ENCODE measurements around the gene LEFTY1. TPM values are rescaled to one million over a fixed set of nuclear protein-coding genes. Genes with fewer than 3 reads are reported as not detected.

Gene LEFTY1
- total RNA-seq, 1 experiment from 2014 or later: 0.64 TPM

DNA sequence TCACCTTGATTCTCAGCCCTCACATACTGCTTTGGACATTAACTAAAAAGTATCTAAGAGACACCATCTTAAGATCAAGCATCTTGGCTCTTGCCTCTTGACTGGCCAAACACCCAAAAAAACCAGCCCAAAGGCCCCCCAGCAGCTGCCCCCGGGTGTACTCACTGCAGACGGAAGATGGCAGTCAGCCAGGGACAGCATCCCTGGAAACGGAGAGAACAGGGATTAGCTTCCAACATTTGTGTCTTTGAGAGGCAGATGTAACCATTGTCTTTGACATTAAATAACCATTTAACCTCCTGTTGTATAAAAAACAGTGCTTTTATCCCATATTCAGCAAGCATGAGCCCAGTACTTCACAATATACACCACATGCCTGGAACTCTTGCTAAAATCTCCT is 18.0 kb downstream of the LEFTY1 start:
- ChIA-PET CTCF (interaction anchor here (1.0 kb wide), 1 partner anchor 117 kb away, joined by 3 read pairs; no protein-coding TSS in a partner anchor), POLR2A (interaction anchor here (1.5 kb wide), 1 partner anchor 12 kb away, joined by 3 read pairs; the partner anchor contains the start of gene TMEM63A)

DNA sequence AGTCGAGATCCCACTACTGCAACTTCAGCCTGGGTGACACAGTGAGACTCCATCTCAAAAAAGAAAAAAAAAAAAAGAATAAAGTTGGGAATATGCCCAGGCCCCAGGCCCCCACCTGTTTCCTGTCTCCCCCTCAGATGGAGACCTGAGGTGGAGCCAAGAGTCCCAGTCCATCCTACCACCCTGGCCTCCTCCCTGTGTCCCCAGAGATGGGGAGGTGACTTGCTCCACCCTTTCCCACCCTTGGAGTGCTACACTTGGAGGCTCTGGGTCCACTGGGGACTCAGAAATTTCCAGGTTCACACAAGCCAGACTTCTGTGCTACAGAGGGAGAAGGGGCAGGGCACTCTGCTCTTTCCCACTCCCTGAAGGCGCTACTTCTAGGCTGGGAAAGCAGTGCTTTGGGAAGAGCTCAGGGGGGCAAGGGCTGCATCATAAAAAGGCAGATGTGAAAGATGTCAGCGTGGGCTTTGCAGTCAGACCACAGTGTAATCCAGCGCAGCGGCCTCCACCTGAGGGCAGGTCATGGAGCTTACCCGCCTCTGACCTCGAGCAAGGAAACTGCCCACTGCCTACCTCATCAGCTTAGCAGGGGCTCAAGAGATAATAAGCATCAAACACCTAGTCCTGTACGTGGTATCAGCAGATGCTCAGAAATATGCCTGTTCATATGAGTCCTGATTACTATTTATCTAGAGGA is 20.2 kb downstream of the LEFTY1 start:
- no TSS peak for BruUV-seq (replicated peaks)
- ChIA-PET RAD21 (ENCODE audit: low non-redundant PET in 1 of 2, low total read pairs in 2 of 2, uncharacterized antibody in 2 of 2, unreplicated experiment in 2 of 2) (no interaction called here), CTCF (no interaction called here), POLR2A (no interaction called here)
- no peak overlapping the region for H3K4me3 ChIP-seq (replicated peaks in 1 of 2; ENCODE audit: low read depth in 1 of 2, low read length in 2 of 2)
- H3K9me3 ChIP-seq (ENCODE audit: control insufficient read depth in 1 of 2, insufficient read depth in 1 of 2, low read depth in 1 of 2, low read length in 2 of 2): no peaks in the 10 kb centered on the region
- H3K4me2 ChIP-seq (ENCODE audit: low read length): no peak overlapping the region
- no peaks in the 10 kb centered on the region; the same call in 1 of the 2 replicates for H4K20me1 ChIP-seq (ENCODE audit: insufficient read depth)
- peaks cover 29 to 43% of the 10 kb centered on the region in 2 experiments for H3K4me1 ChIP-seq (ENCODE audit: control insufficient read depth in 1 of 2, insufficient read depth in 2 of 2, low read length in 2 of 2)
- no peak overlapping the region for H3K9ac ChIP-seq (ENCODE audit: low read length)
- no peaks in the 10 kb centered on the region for H3K79me2 ChIP-seq (ENCODE audit: insufficient read depth, low read length)
- no peak overlapping the region for H2AFZ ChIP-seq (ENCODE audit: low read depth, low read length, poor library complexity, severe bottlenecking)
- H3K27me3 ChIP-seq (ENCODE audit: insufficient read depth, low read length): no peaks in the 10 kb centered on the region
- peaks cover 5 to 10% of the 10 kb centered on the region in 2 experiments; a peak in 2 of 4 replicates for H3K36me3 ChIP-seq (ENCODE audit: control insufficient read depth in 1 of 2, insufficient read depth in 2 of 2, low read length in 2 of 2)
- DNase-seq (ENCODE audit: low read depth, low spot score): no peak
- H3K27ac ChIP-seq (ENCODE audit: low read depth, low read length): no peak overlapping the region
- intact Hi-C loops (cut with micrococcal nuclease): no loop called here
- H3K9me2 ChIP-seq (ENCODE audit: insufficient read depth): no peaks in the 10 kb centered on the region
- ATAC-seq: no peak
- TF ChIP-seq ZFX (IDR thresholded peaks at IDR 0.05): no peak
- TF ChIP-seq, protein P1, sequence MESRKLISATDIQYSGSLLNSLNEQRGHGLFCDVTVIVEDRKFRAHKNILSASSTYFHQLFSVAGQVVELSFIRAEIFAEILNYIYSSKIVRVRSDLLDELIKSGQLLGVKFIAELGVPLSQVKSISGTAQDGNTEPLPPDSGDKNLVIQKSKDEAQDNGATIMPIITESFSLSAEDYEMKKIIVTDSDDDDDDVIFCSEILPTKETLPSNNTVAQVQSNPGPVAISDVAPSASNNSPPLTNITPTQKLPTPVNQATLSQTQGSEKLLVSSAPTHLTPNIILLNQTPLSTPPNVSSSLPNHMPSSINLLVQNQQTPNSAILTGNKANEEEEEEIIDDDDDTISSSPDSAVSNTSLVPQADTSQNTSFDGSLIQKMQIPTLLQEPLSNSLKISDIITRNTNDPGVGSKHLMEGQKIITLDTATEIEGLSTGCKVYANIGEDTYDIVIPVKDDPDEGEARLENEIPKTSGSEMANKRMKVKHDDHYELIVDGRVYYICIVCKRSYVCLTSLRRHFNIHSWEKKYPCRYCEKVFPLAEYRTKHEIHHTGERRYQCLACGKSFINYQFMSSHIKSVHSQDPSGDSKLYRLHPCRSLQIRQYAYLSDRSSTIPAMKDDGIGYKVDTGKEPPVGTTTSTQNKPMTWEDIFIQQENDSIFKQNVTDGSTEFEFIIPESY (IDR thresholded peaks at IDR 0.05; ENCODE audit: extremely low read depth, insufficient replicate concordance, low read length): no peak
- no peak for TF ChIP-seq CEBPB (IDR thresholded peaks at IDR 0.05; ENCODE audit: low read depth)
- TF ChIP-seq, protein P2, sequence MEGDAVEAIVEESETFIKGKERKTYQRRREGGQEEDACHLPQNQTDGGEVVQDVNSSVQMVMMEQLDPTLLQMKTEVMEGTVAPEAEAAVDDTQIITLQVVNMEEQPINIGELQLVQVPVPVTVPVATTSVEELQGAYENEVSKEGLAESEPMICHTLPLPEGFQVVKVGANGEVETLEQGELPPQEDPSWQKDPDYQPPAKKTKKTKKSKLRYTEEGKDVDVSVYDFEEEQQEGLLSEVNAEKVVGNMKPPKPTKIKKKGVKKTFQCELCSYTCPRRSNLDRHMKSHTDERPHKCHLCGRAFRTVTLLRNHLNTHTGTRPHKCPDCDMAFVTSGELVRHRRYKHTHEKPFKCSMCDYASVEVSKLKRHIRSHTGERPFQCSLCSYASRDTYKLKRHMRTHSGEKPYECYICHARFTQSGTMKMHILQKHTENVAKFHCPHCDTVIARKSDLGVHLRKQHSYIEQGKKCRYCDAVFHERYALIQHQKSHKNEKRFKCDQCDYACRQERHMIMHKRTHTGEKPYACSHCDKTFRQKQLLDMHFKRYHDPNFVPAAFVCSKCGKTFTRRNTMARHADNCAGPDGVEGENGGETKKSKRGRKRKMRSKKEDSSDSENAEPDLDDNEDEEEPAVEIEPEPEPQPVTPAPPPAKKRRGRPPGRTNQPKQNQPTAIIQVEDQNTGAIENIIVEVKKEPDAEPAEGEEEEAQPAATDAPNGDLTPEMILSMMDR (IDR thresholded peaks at IDR 0.05 in 2 of 3, conservative IDR thresholded peaks at IDR 0.05 in 1 of 3; ENCODE audit: borderline replicate concordance in 1 of 3, insufficient read depth in 1 of 3, low read depth in 2 of 3, low read length in 2 of 3): no peak
- no peak for TF ChIP-seq EGR1 (IDR thresholded peaks at IDR 0.05; ENCODE audit: low read depth)
- TF ChIP-seq, protein P3, sequence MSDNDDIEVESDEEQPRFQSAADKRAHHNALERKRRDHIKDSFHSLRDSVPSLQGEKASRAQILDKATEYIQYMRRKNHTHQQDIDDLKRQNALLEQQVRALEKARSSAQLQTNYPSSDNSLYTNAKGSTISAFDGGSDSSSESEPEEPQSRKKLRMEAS (IDR thresholded peaks at IDR 0.05): no peak
- TF ChIP-seq, protein P4, sequence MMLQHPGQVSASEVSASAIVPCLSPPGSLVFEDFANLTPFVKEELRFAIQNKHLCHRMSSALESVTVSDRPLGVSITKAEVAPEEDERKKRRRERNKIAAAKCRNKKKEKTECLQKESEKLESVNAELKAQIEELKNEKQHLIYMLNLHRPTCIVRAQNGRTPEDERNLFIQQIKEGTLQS (IDR thresholded peaks at IDR 0.05): no peak
- no peak for TF ChIP-seq YY1 (IDR thresholded peaks at IDR 0.05; ENCODE audit: extremely low read depth, insufficient replicate concordance, low read depth, low read length)
- TF ChIP-seq SRF (IDR thresholded peaks at IDR 0.05; ENCODE audit: low read depth): no peak
- TF ChIP-seq ZNF274 (IDR thresholded peaks at IDR 0.05; ENCODE audit: low read depth, low read length): no peak
- TF ChIP-seq CBX3 (IDR thresholded peaks at IDR 0.05; ENCODE audit: low read depth): no peak

More for the DNA sequence above, 18.0 kb downstream of the LEFTY1 start:
- Histone ChIP-seq H3K27ac (ENCODE audit: low read depth, low read length) (no peak overlapping the region), H3K9me3 (ENCODE audit: control insufficient read depth in 1 of 2, insufficient read depth in 1 of 2, low read depth in 1 of 2, low read length in 2 of 2) (no peaks in the 10 kb centered on the region), H3K9me2 (ENCODE audit: insufficient read depth) (no peaks in the 10 kb centered on the region), H4K20me1 (ENCODE audit: insufficient read depth) (no peaks in the 10 kb centered on the region), H3K27me3 (ENCODE audit: insufficient read depth, low read length) (no peaks in the 10 kb centered on the region), H3K4me2 (ENCODE audit: low read length) (no peak overlapping the region; the same call in 1 of the 2 replicates), H3K79me2 (ENCODE audit: insufficient read depth, low read length) (no peaks in the 10 kb centered on the region), H2AFZ (ENCODE audit: low read depth, low read length, poor library complexity, severe bottlenecking) (no peak overlapping the region), H3K9ac (ENCODE audit: low read length) (no peak overlapping the region), H3K4me3 (replicated peaks in 1 of 2; ENCODE audit: low read depth in 1 of 2, low read length in 2 of 2) (no peak overlapping the region), H3K4me1 (ENCODE audit: control insufficient read depth in 1 of 2, insufficient read depth in 2 of 2, low read length in 2 of 2) (peaks cover 38 to 55% of the 10 kb centered on the region in 2 experiments), H3K36me3 (ENCODE audit: control insufficient read depth in 1 of 2, insufficient read depth in 2 of 2, low read length in 2 of 2) (peaks cover 3 to 13% of the 10 kb centered on the region in 2 experiments; a peak in 2 of 4 replicates)
- BruUV-seq (replicated peaks): no TSS peak
- ATAC-seq (no peak), DNase-seq (ENCODE audit: low read depth, low spot score) (no peak)
- intact Hi-C loops (cut with micrococcal nuclease): no loop called here
- TF ChIP-seq YY1 (IDR thresholded peaks at IDR 0.05; ENCODE audit: extremely low read depth, insufficient replicate concordance, low read depth, low read length): no peak
- TF ChIP-seq RAD21 (IDR thresholded peaks at IDR 0.05; ENCODE audit: low read depth): no peak
- TF ChIP-seq, protein P4 (IDR thresholded peaks at IDR 0.05): no peak
- TF ChIP-seq TCF7L2 (IDR thresholded peaks at IDR 0.05; ENCODE audit: borderline replicate concordance, extremely low read depth, insufficient read depth, insufficient read length): no peak
- TF ChIP-seq ZNF274 (IDR thresholded peaks at IDR 0.05; ENCODE audit: low read depth, low read length): no peak
- no peak for TF ChIP-seq JUND (IDR thresholded peaks at IDR 0.05)
- TF ChIP-seq SP1 (IDR thresholded peaks at IDR 0.05; ENCODE audit: low read depth): no peak
- RAD21 ChIA-PET (ENCODE audit: low non-redundant PET in 1 of 2, low total read pairs in 2 of 2, uncharacterized antibody in 2 of 2, unreplicated experiment in 2 of 2): no interaction called here

Data from HCT116 (cell line).